Esophagus muscularis mucosa (tissue), 4 donors: ENCODE results near the gene GLI3. TPM values are rescaled to one million over a fixed set of nuclear protein-coding genes. Genes with fewer than 3 reads are reported as not detected.

Source experiments
- DNase-seq: peaks from one replicate; pipeline ENCODE4 v3.0.0-alpha.2; 2017; ENCODE audit errors: extremely low spot score
- H3K27ac ChIP-seq, 4 donors: fragments of 200-600 bp; sonication (generic); replicated peaks in 1 of 4; 1 replicate in 3 of 4; 2 replicates in 1 of 4; pipeline ENCODE4 v1.5.1; 2016 to 2019; ENCODE audit warnings: mild to moderate bottlenecking in 1 of 4
- H3K27me3 ChIP-seq, 4 donors: fragments of 200-600 bp; sonication (generic); one replicate each; pipeline versions ENCODE4 v1.5.1 to v1.6.0; 2016 to 2019
- H3K36me3 ChIP-seq, 4 donors: fragments of 200-600 bp; sonication (generic); one replicate each; pipeline ENCODE4 v1.5.1; 2016 to 2019
- H3K4me1 ChIP-seq, 4 donors: fragments of 200-600 bp; sonication (generic); one replicate each; pipeline ENCODE4 v1.5.1; 2016 to 2019
- H3K4me3 ChIP-seq, 4 donors: fragments of 200-600 bp; sonication (generic); 1 replicate in 2 of 4; 2 replicates in 2 of 4; pipeline ENCODE4 v1.5.1; 2016 to 2019; ENCODE audit warnings: mild to moderate bottlenecking in 4 of 4, moderate library complexity in 1 of 4
- H3K9me3 ChIP-seq, 4 donors: fragments of 200-600 bp; sonication (generic); 1 replicate in 3 of 4; 2 replicates in 1 of 4; pipeline ENCODE4 v1.5.1; 2016 to 2019
- CTCF ChIP-seq, 3 experiments: fragments of 200-600 bp in 2 of 3; fragments of 450-650 bp in 1 of 3; sonication (generic) in 2 of 3; IDR thresholded peaks; one replicate each; pipeline ENCODE4 v1.5.1; 2017 to 2019; ENCODE audit warnings: antibody characterized with exemption in 3 of 3, mild to moderate bottlenecking in 2 of 3, moderate library complexity in 1 of 3
- EP300 ChIP-seq: sonication (generic); formaldehyde crosslinking; IDR thresholded peaks from one replicate; pipeline ENCODE4 v1.6.1; 2017; ENCODE audit warnings: antibody characterized with exemption
- POLR2A ChIP-seq: fragments of 450-650 bp; IDR thresholded peaks from one replicate; pipeline ENCODE4 v1.6.1; 2017; ENCODE audit warnings: antibody characterized with exemption, moderate library complexity, mild to moderate bottlenecking, low read depth
- POLR2AphosphoS5 ChIP-seq, 2 donors: sonication (generic); formaldehyde crosslinking; IDR thresholded peaks; one replicate each; pipeline ENCODE4 v1.6.1; 2017; ENCODE audit warnings: antibody characterized with exemption in 2 of 2
- WGBS: methylation state at CpG from one replicate; pipeline ENCODE4 v1.1.5; 2018; 5-methylcytosine and 5-hydroxymethylcytosine counted together
- intact Hi-C: fragments of 100-400 bp; cut with DNase I; formaldehyde crosslinking; loops from one replicate; pipeline ENCODE4 v1.15.1; 2023
- total RNA-seq, 4 donors: library from RNA; depleted of rRNA; stranded (reverse); fragments of >200 nt; gene quantifications; one replicate each; pipeline versions ENCODE4 v1.1.0 to v1.2.1, GENCODE V29; 2016

GLI3 gene
- total RNA-seq, 4 donors from 2014 or later: 11.7 to 17.8 (median 13.3) TPM

- DNase-seq: no peak
- 93% methylated on average over 2 of the region's 2 CpGs for WGBS
- Histone ChIP-seq H3K9me3 (no peaks in the 10 kb centered on the region), H3K27ac (no peak overlapping the region), H3K27me3 (no peaks in the 10 kb centered on the region), H3K4me1 (peaks cover 0 to 59% (median 44%) of the 10 kb centered on the region in 4 donors), H3K4me3 (no peak overlapping the region), H3K36me3 (peaks cover 0 to 3% (median 0%) of the 10 kb centered on the region in 4 donors)
- TF ChIP-seq CTCF (IDR thresholded peaks at IDR 0.05) (no peak), POLR2AphosphoS5 (IDR thresholded peaks at IDR 0.05) (no peak), POLR2A (no peak), EP300 (no peak)
- intact Hi-C loops: no loop called here
These were observed 147.0 kb downstream of the GLI3 start for GRCh38 chr7:42090056-42090455.

- no peaks in the 10 kb centered on the region for H3K27me3 ChIP-seq
- DNase-seq: no peak
- H3K4me3 ChIP-seq: no peak overlapping the region
- TF ChIP-seq POLR2AphosphoS5 (IDR thresholded peaks at IDR 0.05) (no peak), POLR2A (no peak), CTCF (IDR thresholded peaks at IDR 0.05) (no peak), EP300 (no peak)
- no peaks in the 10 kb centered on the region for H3K36me3 ChIP-seq
- no peak overlapping the region for H3K27ac ChIP-seq
- no peaks in the 10 kb centered on the region for H3K9me3 ChIP-seq
- H3K4me1 ChIP-seq: peaks cover 0 to 62% (median 44%) of the 10 kb centered on the region in 4 donors
- intact Hi-C loops: no loop called here
- WGBS: 81% methylated on average over 2 of the region's 2 CpGs
These were observed 149.4 kb downstream of the GLI3 start for GRCh38 chr7:42087616-42088015.

- peak; percentile 87 for DNase-seq
- intact Hi-C loops: no loop called here
- Histone ChIP-seq H3K36me3 (no peaks in the 10 kb centered on the region), H3K4me1 (peaks cover 0 to 53% (median 35%) of the 10 kb centered on the region in 4 donors), H3K27me3 (no peaks in the 10 kb centered on the region), H3K27ac (no peak overlapping the region), H3K4me3 (no peak overlapping the region), H3K9me3 (no peaks in the 10 kb centered on the region)
- TF ChIP-seq POLR2A (no peak), EP300 (no peak), POLR2AphosphoS5 (IDR thresholded peaks at IDR 0.05) (no peak), CTCF (IDR thresholded peaks at IDR 0.05) (no peak)
- WGBS: 60% methylated on average over 2 of the region's 3 CpGs
These were observed 151.5 kb downstream of the GLI3 start for GRCh38 chr7:42085531-42085930.

GRCh38 chr7:42084263-42084662 is 152.7 kb downstream of the GLI3 start:
- DNase-seq: peak; percentile 53
- no peak overlapping the region for H3K4me3 ChIP-seq
- peaks cover 0 to 46% (median 33%) of the 10 kb centered on the region in 4 donors for H3K4me1 ChIP-seq
- no peak overlapping the region for H3K27ac ChIP-seq
- H3K27me3 ChIP-seq: no peaks in the 10 kb centered on the region
- H3K36me3 ChIP-seq: no peaks in the 10 kb centered on the region
- WGBS: 55% methylated on average over 4 of the region's 4 CpGs
- no peaks in the 10 kb centered on the region for H3K9me3 ChIP-seq
- intact Hi-C loops: no loop called here
- TF ChIP-seq CTCF (IDR thresholded peaks at IDR 0.05): no peak
- TF ChIP-seq EP300: no peak
- no peak for TF ChIP-seq POLR2AphosphoS5 (IDR thresholded peaks at IDR 0.05)
- no peak for TF ChIP-seq POLR2A

- intact Hi-C loops: no loop called here
- no peak overlapping the region for H3K4me3 ChIP-seq
- DNase-seq: peak; percentile 12
- no peak for TF ChIP-seq POLR2AphosphoS5 (IDR thresholded peaks at IDR 0.05)
- no peak for TF ChIP-seq EP300
- no peak for TF ChIP-seq POLR2A
- TF ChIP-seq CTCF (IDR thresholded peaks at IDR 0.05): no peak
- H3K36me3 ChIP-seq: no peaks in the 10 kb centered on the region
- no peaks in the 10 kb centered on the region for H3K9me3 ChIP-seq
- H3K27ac ChIP-seq: no peak overlapping the region
- WGBS: 96% methylated on average over 1 of the region's 1 CpG
- peaks cover 0 to 41% (median 29%) of the 10 kb centered on the region in 4 donors for H3K4me1 ChIP-seq
- H3K27me3 ChIP-seq: no peaks in the 10 kb centered on the region
These were observed 153.7 kb downstream of the GLI3 start for GRCh38 chr7:42083284-42083683.
